ENCODE results near the gene BLCAP. TPM values are rescaled to one million over a fixed set of nuclear protein-coding genes. Genes with fewer than 3 reads are reported as not detected.
A peak's percentile ranks its signal among the peaks of the same experiment; 100 is the strongest.
"Not testable (repeated sequence)": the region's sequence is repeated elsewhere in the genome, so short reads cannot be mapped to it uniquely, and the experiment has no call there.

BLCAP gene
- total RNA-seq (2014; rRNA removed; shearing (Covaris generic)), result 58.9 and 72.8 TPM in 2 replicates

- DNase-seq, result peak; percentile 97
- H3K36me3 ChIP-seq (replicated peaks; ENCODE audit: control insufficient read depth, insufficient read depth, low read length), result 0 out of 2 replicates have a peak, but pooled peaks cover 2% of the 10 kb centered on the region
- peak within 1 kb of the TSS; percentile 96 for H3K4me3 ChIP-seq (ENCODE audit: insufficient read depth, low read depth, low read length)
- H3K27me3 ChIP-seq (ENCODE audit: control insufficient read depth, insufficient read depth, low read length), result no peaks in the 10 kb centered on the region
Observed at GRCh38 chr20:37527638-37528445, at the start of gene BLCAP. Gene BLCAP, minus strand, starts transcription at chr20:37527876. Its CDS starts 8,702 bp downstream, at chr20:37519174.

- not testable (repeated sequence) for H3K4me3 ChIP-seq (ENCODE audit: insufficient read depth, low read depth, low read length); DNase-seq; H3K27me3 ChIP-seq (ENCODE audit: control insufficient read depth, insufficient read depth, low read length); H3K36me3 ChIP-seq (replicated peaks; ENCODE audit: control insufficient read depth, insufficient read depth, low read length)
Observed at GRCh38 chr20:37577436-37577835, 49.8 kb upstream of the BLCAP start.

GRCh38 chr20:37576911-37577310 lies 49.2 kb upstream of the BLCAP start:
- no peak for DNase-seq
- Histone ChIP-seq H3K36me3 (replicated peaks; ENCODE audit: control insufficient read depth, insufficient read depth, low read length) (no peaks in the 10 kb centered on the region), H3K4me3 (ENCODE audit: insufficient read depth, low read depth, low read length) (no peak overlapping the region), H3K27me3 (ENCODE audit: control insufficient read depth, insufficient read depth, low read length) (no peaks in the 10 kb centered on the region)

GRCh38 chr20:37575884-37576283 lies 48.2 kb upstream of the BLCAP start:
- Histone ChIP-seq H3K4me3 (ENCODE audit: insufficient read depth, low read depth, low read length) (no peak overlapping the region), H3K36me3 (replicated peaks; ENCODE audit: control insufficient read depth, insufficient read depth, low read length) (no peaks in the 10 kb centered on the region), H3K27me3 (ENCODE audit: control insufficient read depth, insufficient read depth, low read length) (no peaks in the 10 kb centered on the region)
- peak; percentile 79 for DNase-seq

GRCh38 chr20:37574199-37574890 lies 46.7 kb upstream of the BLCAP start:
- Histone ChIP-seq H3K27me3 (ENCODE audit: control insufficient read depth, insufficient read depth, low read length) (no peaks in the 10 kb centered on the region), H3K4me3 (ENCODE audit: insufficient read depth, low read depth, low read length) (no peak overlapping the region), H3K36me3 (replicated peaks; ENCODE audit: control insufficient read depth, insufficient read depth, low read length) (no peaks in the 10 kb centered on the region)
- no peak for DNase-seq

- no peak overlapping the region for H3K4me3 ChIP-seq (ENCODE audit: insufficient read depth, low read depth, low read length)
- no peaks in the 10 kb centered on the region for H3K36me3 ChIP-seq (replicated peaks; ENCODE audit: control insufficient read depth, insufficient read depth, low read length)
- no peaks in the 10 kb centered on the region for H3K27me3 ChIP-seq (ENCODE audit: control insufficient read depth, insufficient read depth, low read length)
- DNase-seq, result no peak
Observed at GRCh38 chr20:37573626-37574198, 46.0 kb upstream of the BLCAP start.

GRCh38 chr20:37571033-37571432 lies 43.4 kb upstream of the BLCAP start:
- Histone ChIP-seq H3K36me3 (replicated peaks; ENCODE audit: control insufficient read depth, insufficient read depth, low read length) (no peaks in the 10 kb centered on the region), H3K4me3 (ENCODE audit: insufficient read depth, low read depth, low read length) (no peak overlapping the region), H3K27me3 (ENCODE audit: control insufficient read depth, insufficient read depth, low read length) (no peaks in the 10 kb centered on the region)
- DNase-seq, result no peak

GRCh38 chr20:37570419-37570818 lies 42.7 kb upstream of the BLCAP start:
- no peak for DNase-seq
- no peak overlapping the region for H3K4me3 ChIP-seq (ENCODE audit: insufficient read depth, low read depth, low read length)
- no peaks in the 10 kb centered on the region for H3K27me3 ChIP-seq (ENCODE audit: control insufficient read depth, insufficient read depth, low read length)
- no peaks in the 10 kb centered on the region for H3K36me3 ChIP-seq (replicated peaks; ENCODE audit: control insufficient read depth, insufficient read depth, low read length)

- peak; percentile 67 for DNase-seq
- Histone ChIP-seq H3K27me3 (ENCODE audit: control insufficient read depth, insufficient read depth, low read length) (no peaks in the 10 kb centered on the region), H3K4me3 (ENCODE audit: insufficient read depth, low read depth, low read length) (no peak overlapping the region; the same call in 1 of the 2 replicates)
Observed at GRCh38 chr20:37567671-37568588, 40.3 kb upstream of the BLCAP start.

GRCh38 chr20:37567331-37567665 lies 39.6 kb upstream of the BLCAP start:
- H3K4me3 ChIP-seq (ENCODE audit: insufficient read depth, low read depth, low read length), result no peak overlapping the region
- no peaks in the 10 kb centered on the region for H3K27me3 ChIP-seq (ENCODE audit: control insufficient read depth, insufficient read depth, low read length)
- no peaks in the 10 kb centered on the region for H3K36me3 ChIP-seq (replicated peaks; ENCODE audit: control insufficient read depth, insufficient read depth, low read length)
- DNase-seq, result peak; percentile 52

More at GRCh38 chr20:37567671-37568588, 40.3 kb upstream of the BLCAP start:
- H3K36me3 ChIP-seq (replicated peaks; ENCODE audit: control insufficient read depth, insufficient read depth, low read length), result no peaks in the 10 kb centered on the region

- Histone ChIP-seq H3K27me3 (ENCODE audit: control insufficient read depth, insufficient read depth, low read length) (no peaks in the 10 kb centered on the region), H3K4me3 (ENCODE audit: insufficient read depth, low read depth, low read length) (no peak overlapping the region), H3K36me3 (replicated peaks; ENCODE audit: control insufficient read depth, insufficient read depth, low read length) (no peaks in the 10 kb centered on the region)
- DNase-seq, result no peak
Observed at GRCh38 chr20:37566590-37567330, 39.1 kb upstream of the BLCAP start.

GRCh38 chr20:37565134-37565811 lies 37.6 kb upstream of the BLCAP start:
- no peak overlapping the region for H3K4me3 ChIP-seq (ENCODE audit: insufficient read depth, low read depth, low read length)
- DNase-seq, result no peak
- no peaks in the 10 kb centered on the region for H3K36me3 ChIP-seq (replicated peaks; ENCODE audit: control insufficient read depth, insufficient read depth, low read length)
- no peaks in the 10 kb centered on the region for H3K27me3 ChIP-seq (ENCODE audit: control insufficient read depth, insufficient read depth, low read length)

GRCh38 chr20:37564388-37565133 lies 36.9 kb upstream of the BLCAP start:
- no peak overlapping the region for H3K4me3 ChIP-seq (ENCODE audit: insufficient read depth, low read depth, low read length)
- H3K27me3 ChIP-seq (ENCODE audit: control insufficient read depth, insufficient read depth, low read length), result no peaks in the 10 kb centered on the region
- no peaks in the 10 kb centered on the region for H3K36me3 ChIP-seq (replicated peaks; ENCODE audit: control insufficient read depth, insufficient read depth, low read length)
- peak; percentile 93 for DNase-seq
